ENCODE results near the gene SPDEF. TPM values are rescaled to one million over a fixed set of nuclear protein-coding genes. Genes with fewer than 3 reads are reported as not detected.

SPDEF gene
- total RNA-seq, 1 donor from 2014 or later: 0.65 TPM

DNA sequence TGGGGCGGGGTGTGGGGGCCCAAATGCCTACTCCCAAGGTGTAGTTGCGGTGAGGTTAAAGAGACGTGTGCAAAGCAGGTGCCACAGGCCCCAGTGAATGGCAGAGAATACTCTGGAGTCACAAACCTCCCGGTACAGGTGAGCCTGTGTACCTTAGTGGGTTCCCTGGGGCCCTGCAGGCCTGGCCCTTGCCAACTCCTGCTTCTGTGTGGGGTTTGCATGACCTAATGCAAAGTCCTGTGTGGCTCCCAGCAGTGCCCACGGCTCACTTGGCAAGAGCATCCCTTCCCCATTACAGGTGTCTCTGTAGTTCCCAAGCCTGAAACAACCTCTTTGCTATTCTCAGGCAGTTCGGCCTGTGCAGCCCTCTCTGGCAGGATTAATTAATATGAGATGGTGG is 17.5 kb downstream of the SPDEF start:
- Mint-ChIP-seq H3K27me3 (peaks cover 16% of the 10 kb centered on the region), H3K27ac (no peak overlapping the region), H3K4me1 (ENCODE audit: low read depth) (no peaks in the 10 kb centered on the region), H3K4me3 (ENCODE audit: low read depth) (no peak overlapping the region), H3K9me3 (ENCODE audit: low read depth) (no peaks in the 10 kb centered on the region), H3K36me3 (ENCODE audit: insufficient read depth) (no peaks in the 10 kb centered on the region)
- TF ChIP-seq, protein P1, sequence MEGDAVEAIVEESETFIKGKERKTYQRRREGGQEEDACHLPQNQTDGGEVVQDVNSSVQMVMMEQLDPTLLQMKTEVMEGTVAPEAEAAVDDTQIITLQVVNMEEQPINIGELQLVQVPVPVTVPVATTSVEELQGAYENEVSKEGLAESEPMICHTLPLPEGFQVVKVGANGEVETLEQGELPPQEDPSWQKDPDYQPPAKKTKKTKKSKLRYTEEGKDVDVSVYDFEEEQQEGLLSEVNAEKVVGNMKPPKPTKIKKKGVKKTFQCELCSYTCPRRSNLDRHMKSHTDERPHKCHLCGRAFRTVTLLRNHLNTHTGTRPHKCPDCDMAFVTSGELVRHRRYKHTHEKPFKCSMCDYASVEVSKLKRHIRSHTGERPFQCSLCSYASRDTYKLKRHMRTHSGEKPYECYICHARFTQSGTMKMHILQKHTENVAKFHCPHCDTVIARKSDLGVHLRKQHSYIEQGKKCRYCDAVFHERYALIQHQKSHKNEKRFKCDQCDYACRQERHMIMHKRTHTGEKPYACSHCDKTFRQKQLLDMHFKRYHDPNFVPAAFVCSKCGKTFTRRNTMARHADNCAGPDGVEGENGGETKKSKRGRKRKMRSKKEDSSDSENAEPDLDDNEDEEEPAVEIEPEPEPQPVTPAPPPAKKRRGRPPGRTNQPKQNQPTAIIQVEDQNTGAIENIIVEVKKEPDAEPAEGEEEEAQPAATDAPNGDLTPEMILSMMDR (IDR thresholded peaks at IDR 0.05; ENCODE audit: unreplicated experiment): no peak
- no peak for DNase-seq (ENCODE audit: low spot score, unreplicated experiment)

DNA sequence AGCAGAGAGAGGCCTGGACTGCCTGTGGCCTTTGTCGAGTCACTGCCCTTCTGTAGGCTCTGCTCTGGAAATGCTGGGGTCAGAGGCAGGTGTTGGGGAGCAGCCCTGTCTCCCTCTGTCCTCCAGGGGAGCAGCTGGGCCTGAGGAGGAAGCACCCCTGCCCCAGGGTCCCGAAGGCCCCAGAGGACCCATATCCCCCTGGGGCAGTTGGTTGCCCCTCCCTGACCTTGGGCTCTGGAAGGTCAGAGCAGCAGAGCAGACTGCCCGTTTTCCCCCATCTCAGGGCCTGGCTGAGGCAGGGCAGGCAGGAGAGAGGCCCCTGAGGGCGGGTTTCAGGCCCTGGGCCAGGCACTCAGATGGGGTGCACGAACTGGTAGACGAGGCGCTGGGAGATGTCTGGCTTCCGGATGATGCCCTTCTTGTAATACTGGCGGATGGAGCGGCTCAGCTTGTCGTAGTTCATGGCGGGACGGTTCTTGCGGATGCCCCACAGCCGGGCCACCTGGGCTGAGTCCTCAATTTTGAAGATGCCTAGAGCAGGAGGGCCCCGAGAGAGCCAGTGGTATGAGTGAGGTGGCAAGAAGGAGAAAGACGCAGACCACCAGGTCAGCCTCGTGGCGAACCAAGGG is 18.1 kb downstream of the SPDEF start:
- no peaks in the 10 kb centered on the region for H3K36me3 Mint-ChIP-seq (ENCODE audit: insufficient read depth)
- no peak overlapping the region for H3K27ac Mint-ChIP-seq
- H3K27me3 Mint-ChIP-seq: peaks cover 15% of the 10 kb centered on the region
- H3K4me1 Mint-ChIP-seq (ENCODE audit: low read depth): no peaks in the 10 kb centered on the region
- DNase-seq (ENCODE audit: low spot score, unreplicated experiment): no peak
- H3K9me3 Mint-ChIP-seq (ENCODE audit: low read depth): no peaks in the 10 kb centered on the region
- TF ChIP-seq, protein P1 (IDR thresholded peaks at IDR 0.05; ENCODE audit: unreplicated experiment): no peak
- no peak overlapping the region for H3K4me3 Mint-ChIP-seq (ENCODE audit: low read depth)

DNA sequence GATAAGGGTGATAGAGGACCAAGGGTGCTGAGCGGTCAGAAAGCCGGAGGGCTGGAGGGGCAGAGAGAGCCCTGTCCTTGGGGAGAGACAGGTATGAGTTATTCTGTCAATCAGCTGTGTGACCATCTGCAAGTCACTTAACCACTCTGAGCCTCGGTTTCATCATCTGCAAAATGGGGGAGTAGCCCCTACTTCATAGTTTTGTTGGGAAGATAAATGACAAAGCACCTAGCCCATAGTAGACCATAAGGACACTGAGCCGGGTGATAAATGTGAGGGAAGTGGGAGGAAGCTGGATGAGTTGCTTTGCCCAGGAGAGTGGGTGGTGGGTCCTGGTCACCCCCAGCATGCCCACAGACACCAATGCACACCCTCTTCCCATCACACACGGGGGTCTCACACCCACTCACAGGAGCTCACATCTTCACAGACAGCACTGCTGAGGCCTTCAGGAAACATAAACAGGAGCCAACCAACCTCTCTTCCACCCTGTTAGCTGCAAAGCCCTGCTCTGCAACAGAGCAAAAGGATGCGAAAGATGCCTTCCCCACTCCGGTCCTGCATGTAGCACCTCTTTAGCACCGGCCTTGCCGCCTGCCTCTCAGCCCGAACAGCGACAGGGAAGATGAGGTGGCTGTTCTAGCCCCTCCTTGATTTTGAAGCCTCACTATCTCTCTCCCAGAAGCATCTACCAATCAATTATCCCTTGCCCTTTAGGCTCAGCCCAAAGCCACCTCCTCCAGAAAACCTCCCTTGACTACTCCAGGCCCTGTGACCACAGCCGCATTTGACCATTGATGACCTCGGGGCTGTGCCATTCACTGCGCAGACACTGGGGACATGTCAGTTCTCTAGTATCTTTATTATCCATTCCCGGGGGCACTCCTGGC is 18.9 kb downstream of the SPDEF start:
- no peak overlapping the region for H3K4me3 Mint-ChIP-seq (ENCODE audit: low read depth)
- peaks cover 15% of the 10 kb centered on the region for H3K27me3 Mint-ChIP-seq
- H3K36me3 Mint-ChIP-seq (ENCODE audit: insufficient read depth): no peaks in the 10 kb centered on the region
- no peak for DNase-seq (ENCODE audit: low spot score, unreplicated experiment)
- H3K9me3 Mint-ChIP-seq (ENCODE audit: low read depth): no peaks in the 10 kb centered on the region
- H3K27ac Mint-ChIP-seq: no peak overlapping the region
- no peaks in the 10 kb centered on the region for H3K4me1 Mint-ChIP-seq (ENCODE audit: low read depth)
- TF ChIP-seq, protein P1 (IDR thresholded peaks at IDR 0.05; ENCODE audit: unreplicated experiment): no peak

DNA sequence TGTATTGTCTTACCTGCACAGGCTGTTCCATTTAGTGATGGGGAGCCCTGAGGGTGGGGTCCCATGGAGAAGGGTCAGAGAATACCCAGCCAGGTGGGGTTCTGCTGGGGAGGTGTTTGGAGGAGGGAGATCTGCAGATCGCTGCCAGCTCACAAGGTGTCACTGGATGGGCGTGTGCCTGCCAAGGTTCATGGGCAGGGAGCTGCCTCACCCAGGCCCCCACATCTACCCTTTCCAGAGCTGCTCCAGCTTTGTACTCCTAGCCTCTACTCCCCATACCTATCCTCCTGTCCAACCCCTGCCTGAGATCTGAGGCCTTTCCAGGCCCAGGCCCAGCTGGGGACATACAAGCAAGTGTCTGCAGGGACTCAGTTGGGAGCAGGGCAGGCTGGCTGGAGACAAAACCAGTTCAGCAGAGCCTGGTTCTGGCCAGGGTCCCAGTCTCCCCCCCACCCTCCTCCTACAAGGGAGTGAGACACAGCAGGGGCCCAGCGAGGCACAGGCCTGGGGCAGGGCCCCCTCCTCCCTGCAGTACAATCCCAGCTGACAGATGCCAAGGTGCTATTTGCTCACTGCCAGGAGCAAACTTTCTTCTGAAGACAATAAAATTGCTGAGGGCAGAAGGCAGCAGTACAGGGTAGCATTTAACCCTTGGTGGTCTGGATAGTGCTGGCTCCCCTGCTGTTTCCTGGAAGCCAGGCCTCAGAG is 19.7 kb downstream of the SPDEF start:
- Mint-ChIP-seq H3K27me3 (peaks cover 15% of the 10 kb centered on the region), H3K36me3 (ENCODE audit: insufficient read depth) (no peaks in the 10 kb centered on the region), H3K4me1 (ENCODE audit: low read depth) (no peaks in the 10 kb centered on the region), H3K4me3 (ENCODE audit: low read depth) (no peak overlapping the region), H3K9me3 (ENCODE audit: low read depth) (no peaks in the 10 kb centered on the region), H3K27ac (no peak overlapping the region)
- DNase-seq (ENCODE audit: low spot score, unreplicated experiment): no peak
- TF ChIP-seq, protein P1 (IDR thresholded peaks at IDR 0.05; ENCODE audit: unreplicated experiment): no peak

DNA sequence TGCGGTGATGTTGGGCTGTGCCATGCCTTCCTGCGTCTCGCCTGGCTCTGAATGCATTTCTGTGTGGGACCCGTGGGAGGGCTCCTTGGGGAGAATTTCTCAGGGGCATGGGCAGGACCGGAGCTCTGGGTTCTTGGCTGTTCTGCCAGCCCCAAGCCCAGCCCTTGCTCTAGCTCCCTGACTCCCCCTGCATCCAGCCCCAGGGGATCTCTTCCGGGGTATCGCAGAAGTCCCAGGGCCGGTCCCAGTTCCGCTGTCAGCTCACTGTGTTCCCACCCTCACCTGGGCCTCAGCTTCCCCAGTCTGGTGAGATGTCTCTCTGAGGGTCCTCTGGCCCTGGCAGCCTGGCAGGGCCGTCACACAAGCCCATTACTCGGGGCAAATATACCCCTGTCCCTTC is 20.5 kb downstream of the SPDEF start:
- TF ChIP-seq, protein P1 (IDR thresholded peaks at IDR 0.05; ENCODE audit: unreplicated experiment): no peak
- H3K36me3 Mint-ChIP-seq (ENCODE audit: insufficient read depth): no peaks in the 10 kb centered on the region
- H3K4me3 Mint-ChIP-seq (ENCODE audit: low read depth): no peak overlapping the region
- H3K4me1 Mint-ChIP-seq (ENCODE audit: low read depth): no peaks in the 10 kb centered on the region
- no peak overlapping the region for H3K27ac Mint-ChIP-seq
- H3K9me3 Mint-ChIP-seq (ENCODE audit: low read depth): no peaks in the 10 kb centered on the region
- DNase-seq (ENCODE audit: low spot score, unreplicated experiment): no peak
- peaks cover 15% of the 10 kb centered on the region for H3K27me3 Mint-ChIP-seq
